GM15510 (cell line): ENCODE measurements around the gene PROX2.

ENCODE experiments used
- POLR2A ChIP-seq: IDR thresholded peaks from 3 replicates; pipeline ENCODE4 v1.6.1; 2011; ENCODE audit warnings: borderline replicate concordance; ENCODE audit not compliant: insufficient read length; ENCODE audit errors: extremely low read depth

Gene PROX2

DNA sequence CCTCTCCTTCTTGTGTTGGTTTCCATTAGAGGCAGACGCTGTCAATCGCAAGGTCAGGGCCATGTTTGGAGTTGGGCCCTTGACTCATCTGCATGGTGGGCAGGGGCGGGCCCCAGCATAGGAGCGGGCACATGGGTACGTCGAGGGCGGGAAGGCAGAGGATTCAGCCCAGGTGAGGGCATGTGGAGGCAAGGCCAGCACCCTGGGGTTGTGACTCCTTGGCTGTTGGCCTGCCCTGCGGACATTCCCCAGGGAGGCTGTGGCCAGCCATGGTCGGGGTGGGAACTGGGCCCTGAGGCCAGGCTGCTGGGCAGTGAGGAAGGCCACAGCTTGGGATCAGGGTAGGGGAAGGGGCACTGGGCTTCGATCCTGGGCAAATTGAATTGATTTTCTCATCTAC lies 36.9 kb upstream of the PROX2 start:
- TF ChIP-seq POLR2A = no peak

DNA sequence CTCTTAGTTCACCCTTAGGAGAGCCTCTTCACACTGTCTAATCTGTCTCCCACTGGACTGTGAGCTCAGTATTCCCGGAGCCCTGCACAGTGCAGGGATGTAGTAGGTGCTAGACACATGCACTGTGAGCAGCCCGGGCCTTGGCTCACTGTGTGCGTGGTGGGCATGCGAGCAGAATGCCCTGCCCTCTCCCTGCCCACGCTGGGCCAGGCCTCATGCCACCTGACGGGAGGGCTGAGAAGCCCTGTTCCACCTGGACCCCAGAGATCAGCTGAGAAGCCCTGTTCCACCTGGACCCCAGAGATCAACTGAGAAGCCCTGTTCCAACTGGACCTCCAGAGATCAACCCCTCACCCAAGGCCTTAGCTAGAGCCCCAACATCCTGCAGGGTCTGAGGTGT lies 36.2 kb upstream of the PROX2 start:
- no peak for TF ChIP-seq POLR2A

DNA sequence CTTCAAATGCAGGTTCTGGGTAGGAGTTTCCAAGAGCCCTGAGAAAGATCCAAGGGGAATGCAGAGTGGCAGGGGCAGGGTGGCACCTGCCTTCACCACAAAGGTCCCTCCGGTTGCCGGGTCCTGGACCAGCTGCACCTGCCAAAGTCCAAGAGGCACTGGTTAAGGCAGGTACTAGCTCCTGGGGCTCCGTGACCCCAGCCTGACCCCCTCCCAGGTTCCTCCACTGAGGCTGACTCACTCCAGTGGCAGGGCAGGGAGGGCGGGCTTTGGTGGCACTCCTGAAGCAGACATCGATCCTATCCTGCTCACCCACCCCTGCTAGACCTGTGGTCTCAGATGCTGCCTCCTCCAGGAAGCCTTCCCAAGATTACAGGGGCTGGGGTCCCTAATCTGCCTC lies 35.8 kb upstream of the PROX2 start:
- no peak for TF ChIP-seq POLR2A

DNA sequence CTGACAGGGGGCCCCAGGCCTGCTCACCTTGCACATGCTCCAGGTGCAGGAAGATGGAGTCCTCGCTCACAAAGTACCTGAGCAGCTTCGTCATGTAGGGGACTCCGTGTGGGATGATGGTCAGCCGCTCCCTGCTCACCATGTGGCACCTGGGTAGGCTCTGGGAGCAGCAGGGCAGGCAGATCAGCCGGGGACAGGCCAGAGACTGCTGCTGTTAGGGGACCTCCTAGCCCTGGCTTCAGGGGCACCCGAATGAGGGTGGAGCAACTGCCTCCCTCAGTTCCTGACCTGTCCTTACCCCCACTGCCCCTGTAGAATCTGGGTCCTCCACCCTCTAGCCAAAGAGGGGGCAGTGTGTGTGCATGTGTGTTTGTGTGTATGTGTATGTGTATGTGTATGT lies 35.3 kb upstream of the PROX2 start:
- TF ChIP-seq POLR2A = no peak

DNA sequence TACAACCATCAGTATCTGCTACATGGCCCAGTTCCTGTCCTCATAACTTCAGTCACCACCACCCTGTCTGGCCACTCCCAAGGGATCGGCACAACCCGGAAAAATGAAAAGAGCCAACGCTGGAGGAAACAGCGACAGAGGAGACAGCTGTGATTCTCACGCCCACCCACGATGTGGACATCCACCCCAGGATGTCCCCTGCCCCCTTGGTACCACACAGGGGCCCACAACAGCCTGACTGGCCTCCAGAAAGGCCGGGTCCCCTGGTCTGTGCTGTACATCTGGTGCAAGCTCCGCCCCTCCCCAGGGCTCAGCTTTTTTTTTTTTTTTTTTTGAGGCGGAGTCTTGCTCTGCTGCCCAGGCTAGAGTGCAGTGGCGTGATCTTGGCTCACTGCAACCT lies 34.6 kb upstream of the PROX2 start:
- no peak for TF ChIP-seq POLR2A

DNA sequence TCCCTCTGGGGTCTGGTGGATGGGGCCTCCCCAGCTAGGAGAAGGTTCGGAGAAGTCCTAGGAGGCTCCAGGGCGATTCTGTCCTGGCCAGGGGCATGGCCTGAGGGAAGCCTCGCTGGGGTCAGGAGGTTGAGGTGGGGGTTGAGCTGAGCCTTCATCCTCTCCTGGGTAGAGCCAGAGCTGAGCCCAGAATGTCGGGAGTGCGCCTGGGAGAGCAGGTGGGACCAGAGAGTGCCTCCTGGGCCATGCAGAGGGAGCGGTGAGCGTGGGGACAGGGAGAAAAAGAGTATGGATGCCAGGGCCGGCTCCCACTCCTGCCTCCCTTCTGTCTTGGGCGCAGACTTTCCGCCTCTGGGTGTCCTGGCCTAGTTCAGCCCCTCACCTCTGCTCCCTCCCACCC lies 34.0 kb upstream of the PROX2 start:
- TF ChIP-seq POLR2A = no peak

DNA sequence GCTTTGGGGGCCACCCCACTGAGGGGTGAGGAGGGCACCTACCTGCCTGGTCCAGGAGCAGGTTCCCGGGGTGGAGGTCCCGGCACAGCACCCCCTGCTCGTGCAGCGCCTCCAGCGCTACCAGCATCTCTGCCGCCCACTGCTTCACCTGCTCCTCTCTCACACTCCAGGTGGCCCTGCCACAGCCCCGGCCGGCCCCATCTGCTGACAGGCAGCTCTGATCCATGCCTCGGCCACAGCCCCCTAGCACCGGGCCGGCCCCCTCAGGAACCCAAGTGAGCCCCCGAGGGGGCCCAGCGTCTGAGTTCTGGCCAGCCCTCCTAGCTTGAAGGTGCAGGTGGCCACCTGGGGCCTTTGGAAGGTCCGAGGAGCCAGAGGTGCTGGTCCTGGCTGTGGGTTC lies 33.6 kb upstream of the PROX2 start:
- TF ChIP-seq POLR2A = no peak

DNA sequence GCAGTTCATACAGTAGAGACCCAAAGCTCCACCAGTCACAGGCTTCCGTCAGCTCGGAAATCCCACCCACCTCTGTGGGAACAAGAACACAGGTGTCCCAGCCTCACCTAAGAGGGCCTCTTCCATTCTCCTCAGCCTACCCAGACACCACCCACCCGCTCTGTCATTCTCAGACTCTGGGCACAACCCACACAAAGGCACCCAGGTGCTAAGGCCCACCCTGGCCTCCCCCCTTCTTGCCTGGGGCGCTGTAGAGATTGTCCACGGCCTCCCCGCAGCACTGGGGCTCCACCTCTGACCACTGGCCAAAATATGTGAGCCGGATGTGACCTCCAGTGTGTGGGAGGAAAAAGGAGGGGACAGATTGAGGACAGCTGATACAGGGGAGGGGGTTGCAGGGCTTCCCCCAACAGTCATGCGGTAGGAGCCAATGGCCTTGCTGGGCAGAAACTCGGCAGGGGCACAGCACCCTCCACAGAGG lies 33.0 kb upstream of the PROX2 start:
- TF ChIP-seq POLR2A = no peak

DNA sequence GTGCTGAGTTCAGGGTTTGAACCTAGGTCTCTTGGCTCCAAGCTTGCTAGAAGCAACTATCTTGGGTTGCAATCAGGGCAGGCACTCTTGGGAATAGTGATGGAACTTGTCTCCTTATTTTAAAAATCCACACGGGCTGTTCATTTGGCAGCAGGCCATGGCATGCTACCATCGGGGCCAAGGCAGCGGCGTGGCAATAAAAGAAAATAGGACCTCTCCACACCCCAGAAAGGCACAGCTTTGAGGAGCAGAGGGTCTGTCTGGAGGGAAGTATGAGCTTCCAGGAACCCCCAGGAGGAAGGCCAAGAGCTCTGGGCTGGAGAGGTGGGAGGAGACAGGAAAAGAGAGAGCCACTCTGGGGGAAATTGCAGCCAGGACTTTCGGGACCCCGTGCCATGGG lies 31.8 kb upstream of the PROX2 start:
- no peak for TF ChIP-seq POLR2A

DNA sequence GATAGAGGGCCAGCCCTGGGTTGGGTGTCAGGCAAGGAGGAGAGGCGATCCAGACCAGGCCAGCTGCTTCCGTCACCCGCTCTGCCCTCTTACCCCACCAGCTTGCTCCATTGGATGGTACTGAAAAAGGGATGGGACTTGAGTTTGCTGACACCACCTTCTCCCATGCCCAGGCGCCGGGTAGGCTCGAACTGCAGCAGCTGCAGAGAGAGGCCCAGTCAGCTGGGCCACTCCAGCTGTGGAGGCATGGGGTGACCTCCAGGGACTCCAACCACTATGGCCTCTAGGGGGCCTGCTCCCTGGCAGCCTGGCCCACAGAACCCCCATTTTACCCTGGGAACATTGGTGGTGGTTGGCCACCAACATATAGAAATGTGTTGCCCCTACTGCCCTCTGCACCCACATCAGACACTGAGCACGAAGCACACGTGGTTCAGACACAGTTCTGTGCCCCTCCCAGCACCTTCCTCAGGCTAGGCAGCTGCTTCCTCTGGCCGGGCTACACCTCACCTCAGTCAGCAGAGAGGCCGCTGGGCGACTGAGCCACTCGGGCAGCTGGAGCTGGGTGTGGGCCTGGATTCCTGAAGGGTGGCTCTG lies 31.1 kb upstream of the PROX2 start:
- no peak for TF ChIP-seq POLR2A

DNA sequence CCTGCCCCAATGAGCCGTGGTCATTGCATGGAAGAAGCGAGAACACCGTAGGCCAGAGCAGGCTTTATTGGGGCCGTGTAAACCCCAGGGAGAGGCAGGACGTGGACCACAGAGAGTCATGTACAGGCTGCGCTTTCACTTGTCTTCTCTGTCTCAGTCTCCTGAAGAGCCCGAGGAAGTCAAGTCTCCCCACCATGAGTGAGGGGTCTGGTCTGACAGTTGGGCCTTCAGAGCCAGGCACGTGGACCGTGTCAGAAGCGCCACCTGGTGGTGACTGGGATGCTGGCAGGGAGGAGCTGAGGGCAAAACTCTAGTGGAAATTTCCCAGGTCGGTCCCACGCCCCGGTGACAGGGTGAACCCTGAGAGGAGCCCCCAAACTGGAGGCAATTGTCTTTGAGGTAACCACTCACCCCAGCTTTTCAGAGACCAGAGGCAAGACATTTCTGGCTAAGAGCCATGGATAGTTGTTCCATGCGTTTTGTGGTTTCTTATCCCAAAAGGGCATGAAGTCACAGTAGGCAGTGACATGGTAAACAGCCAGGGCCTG lies 29.7 kb upstream of the PROX2 start:
- TF ChIP-seq POLR2A = no peak

DNA sequence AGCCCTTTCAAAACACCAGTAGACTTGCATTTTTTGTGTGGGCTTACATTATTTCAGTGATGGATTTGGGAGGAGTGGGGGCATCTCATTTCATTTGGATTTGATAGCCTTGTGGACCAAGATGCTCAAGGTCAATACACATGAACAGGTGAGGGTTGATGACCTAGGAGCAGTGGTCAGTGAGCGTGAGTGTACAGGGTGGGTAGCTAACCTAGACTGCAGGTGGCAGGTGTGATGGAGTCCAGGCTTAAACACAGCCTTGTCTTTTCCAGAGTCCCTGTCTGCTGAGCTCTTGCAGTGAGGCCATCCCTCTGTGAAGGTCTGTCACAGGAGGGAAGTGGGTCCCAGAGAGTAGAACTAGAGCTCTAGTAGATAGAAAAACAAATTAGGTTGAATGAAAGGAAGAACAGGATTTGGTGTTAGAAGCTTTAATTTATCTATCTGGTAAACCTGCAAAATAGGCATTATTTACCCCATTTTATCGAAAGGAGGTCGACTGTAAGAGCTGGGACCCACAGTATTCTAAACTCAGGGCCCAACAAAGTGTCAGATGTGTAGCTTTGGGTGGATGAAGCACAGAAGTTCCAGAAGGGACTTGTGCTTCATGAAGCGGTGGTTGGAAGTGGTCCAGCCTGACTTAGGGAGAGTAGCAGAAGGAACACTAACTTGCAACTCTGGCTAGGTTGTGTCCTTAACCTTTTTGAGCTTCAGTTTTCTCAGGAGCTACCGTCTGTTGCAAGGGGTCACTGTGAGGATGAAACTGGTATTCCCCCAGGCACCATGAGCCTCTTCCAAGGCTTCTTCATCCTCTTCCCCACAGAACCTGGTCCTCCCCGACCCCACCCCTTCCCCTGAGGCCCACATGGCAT lies 28.9 kb upstream of the PROX2 start:
- no peak for TF ChIP-seq POLR2A

DNA sequence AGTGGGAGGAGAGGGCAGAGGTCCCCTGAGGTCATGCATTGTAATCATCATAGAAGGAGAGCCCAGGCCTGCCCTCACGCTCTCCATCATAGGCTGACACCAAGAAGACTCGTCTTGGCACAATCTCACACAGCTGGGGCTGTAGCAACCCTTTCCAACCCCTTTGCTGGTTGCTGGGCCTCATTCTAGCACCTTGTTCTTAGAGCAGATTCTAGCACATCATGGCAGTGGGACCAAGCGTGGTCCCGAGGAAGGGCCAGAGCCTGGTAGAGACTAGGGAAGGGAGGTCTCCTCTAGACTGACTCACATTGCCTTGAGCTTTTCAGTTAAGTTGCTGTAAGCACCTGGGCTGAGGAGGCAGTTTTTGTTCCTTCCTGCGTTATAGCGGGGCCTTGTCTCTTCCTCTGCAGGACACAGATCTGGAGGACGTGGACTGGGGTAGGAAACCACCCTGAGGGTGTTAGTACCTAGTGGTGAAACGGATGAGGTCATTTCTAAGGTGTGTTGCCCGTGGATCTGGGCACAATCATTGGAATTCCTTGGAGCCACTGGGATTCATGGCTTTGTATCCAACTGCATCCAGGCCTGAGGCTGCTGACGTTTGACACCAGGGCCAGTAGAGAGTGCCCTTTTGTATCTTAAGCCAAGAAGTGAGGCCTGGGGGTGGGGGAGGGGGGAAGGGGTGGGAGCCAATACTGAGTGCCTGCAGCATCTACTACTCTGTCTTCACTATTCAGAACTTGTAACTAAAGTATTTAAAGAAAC lies 27.2 kb upstream of the PROX2 start:
- no peak for TF ChIP-seq POLR2A

DNA sequence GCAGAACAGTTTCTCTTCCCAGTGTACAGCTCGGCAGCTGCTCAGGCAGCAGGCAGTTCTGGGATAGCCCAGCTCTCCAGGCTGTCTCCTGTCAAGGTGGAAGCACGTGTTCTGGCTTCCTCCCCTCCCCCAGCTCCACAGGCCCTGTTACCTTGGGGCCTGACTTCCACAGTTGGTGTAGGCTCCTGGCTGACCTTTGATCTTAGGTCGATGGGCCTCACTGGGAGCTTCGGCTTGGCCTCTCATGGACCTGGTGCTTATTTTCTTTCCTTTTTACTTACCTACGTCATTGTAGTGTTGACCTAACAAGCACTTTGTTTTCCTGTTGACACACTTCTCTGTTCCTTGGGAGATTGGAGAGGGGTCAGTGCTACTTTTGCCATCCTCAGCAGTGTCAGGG lies 22.7 kb upstream of the PROX2 start:
- TF ChIP-seq POLR2A = no peak

DNA sequence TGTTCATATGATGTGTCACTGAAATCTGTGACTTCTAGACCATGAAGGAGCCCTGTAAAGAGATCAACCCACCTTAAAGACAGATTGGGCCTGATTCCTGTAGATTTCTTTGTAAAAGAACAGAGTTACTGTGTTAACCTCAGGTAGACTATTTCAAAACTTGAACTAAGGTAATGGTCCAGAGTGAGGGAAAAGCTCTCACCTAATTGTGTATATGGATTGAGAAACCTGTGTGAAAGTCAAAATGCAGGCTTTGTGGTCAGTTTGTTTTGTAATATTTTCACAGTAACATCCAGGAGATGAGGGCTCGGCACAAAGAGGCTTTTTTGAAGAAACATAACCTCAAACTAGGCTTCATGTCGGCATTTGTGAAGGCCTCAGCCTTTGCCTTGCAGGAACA lies 22.1 kb upstream of the PROX2 start:
- TF ChIP-seq POLR2A = no peak
